Measurements from ENCODE around the gene CDKAL1.
"Not testable (repeated sequence)": the region's sequence is repeated elsewhere in the genome, so short reads cannot be mapped to it uniquely, and the experiment has no call there.

CDKAL1 gene

GRCh38 chr6:21031182-21031581, 496.9 kb downstream of the CDKAL1 start:
- no peak for DNase-seq (ENCODE audit: low spot score)

- no peak for DNase-seq (ENCODE audit: low spot score)
These were observed 498.8 kb downstream of the CDKAL1 start for GRCh38 chr6:21033084-21033483.

- DNase-seq (ENCODE audit: low spot score): no peak
These were observed 499.3 kb downstream of the CDKAL1 start for GRCh38 chr6:21033575-21034026.

- no peak for DNase-seq (ENCODE audit: low spot score)
These were observed 500.1 kb downstream of the CDKAL1 start for GRCh38 chr6:21034345-21034744.

GRCh38 chr6:21037453-21037852, 503.2 kb downstream of the CDKAL1 start:
- DNase-seq (ENCODE audit: low spot score): no peak

GRCh38 chr6:21039926-21040325, 505.7 kb downstream of the CDKAL1 start:
- DNase-seq (ENCODE audit: low spot score): no peak

- no peak for DNase-seq (ENCODE audit: low spot score)
These were observed 511.0 kb downstream of the CDKAL1 start for GRCh38 chr6:21045135-21045700.

GRCh38 chr6:21046276-21046675, 512.0 kb downstream of the CDKAL1 start:
- DNase-seq (ENCODE audit: low spot score): no peak

- no peak for DNase-seq (ENCODE audit: low spot score)
These were observed 513.8 kb downstream of the CDKAL1 start for GRCh38 chr6:21048047-21048446.

- DNase-seq (ENCODE audit: low spot score): no peak
These were observed 514.9 kb downstream of the CDKAL1 start for GRCh38 chr6:21049148-21049547.

GRCh38 chr6:21049572-21049971, 515.3 kb downstream of the CDKAL1 start:
- DNase-seq (ENCODE audit: low spot score): no peak

GRCh38 chr6:21050935-21051334, 516.7 kb downstream of the CDKAL1 start:
- DNase-seq (ENCODE audit: low spot score): no peak

- no peak for DNase-seq (ENCODE audit: low spot score)
These were observed 517.5 kb downstream of the CDKAL1 start for GRCh38 chr6:21051777-21052176.

- DNase-seq (ENCODE audit: low spot score): no peak
These were observed 519.4 kb downstream of the CDKAL1 start for GRCh38 chr6:21053612-21054011.

GRCh38 chr6:21055480-21055879, 521.2 kb downstream of the CDKAL1 start:
- not testable (repeated sequence) for DNase-seq (ENCODE audit: low spot score)

GRCh38 chr6:21061892-21062291, 527.6 kb downstream of the CDKAL1 start:
- DNase-seq (ENCODE audit: low spot score): no peak

GRCh38 chr6:21064756-21065340, 530.6 kb downstream of the CDKAL1 start:
- no peak for DNase-seq (ENCODE audit: low spot score)

GRCh38 chr6:21067521-21067920, 533.3 kb downstream of the CDKAL1 start:
- DNase-seq (ENCODE audit: low spot score): no peak

- no peak for DNase-seq (ENCODE audit: low spot score)
These were observed 536.4 kb downstream of the CDKAL1 start for GRCh38 chr6:21070620-21071019.

- no peak for DNase-seq (ENCODE audit: low spot score)
These were observed 537.7 kb downstream of the CDKAL1 start for GRCh38 chr6:21071780-21072468.

GRCh38 chr6:21073318-21073839, 539.1 kb downstream of the CDKAL1 start:
- no peak for DNase-seq (ENCODE audit: low spot score)

- no peak for DNase-seq (ENCODE audit: low spot score)
These were observed 540.2 kb downstream of the CDKAL1 start for GRCh38 chr6:21074484-21074883.

- DNase-seq (ENCODE audit: low spot score): no peak
These were observed 541.7 kb downstream of the CDKAL1 start for GRCh38 chr6:21075986-21076385.
